Measurements from ENCODE around the gene CLPTM1L.
"Not testable (repeated sequence)": the region's sequence is repeated elsewhere in the genome, so short reads cannot be mapped to it uniquely, and the experiment has no call there.

Gene CLPTM1L

DNA sequence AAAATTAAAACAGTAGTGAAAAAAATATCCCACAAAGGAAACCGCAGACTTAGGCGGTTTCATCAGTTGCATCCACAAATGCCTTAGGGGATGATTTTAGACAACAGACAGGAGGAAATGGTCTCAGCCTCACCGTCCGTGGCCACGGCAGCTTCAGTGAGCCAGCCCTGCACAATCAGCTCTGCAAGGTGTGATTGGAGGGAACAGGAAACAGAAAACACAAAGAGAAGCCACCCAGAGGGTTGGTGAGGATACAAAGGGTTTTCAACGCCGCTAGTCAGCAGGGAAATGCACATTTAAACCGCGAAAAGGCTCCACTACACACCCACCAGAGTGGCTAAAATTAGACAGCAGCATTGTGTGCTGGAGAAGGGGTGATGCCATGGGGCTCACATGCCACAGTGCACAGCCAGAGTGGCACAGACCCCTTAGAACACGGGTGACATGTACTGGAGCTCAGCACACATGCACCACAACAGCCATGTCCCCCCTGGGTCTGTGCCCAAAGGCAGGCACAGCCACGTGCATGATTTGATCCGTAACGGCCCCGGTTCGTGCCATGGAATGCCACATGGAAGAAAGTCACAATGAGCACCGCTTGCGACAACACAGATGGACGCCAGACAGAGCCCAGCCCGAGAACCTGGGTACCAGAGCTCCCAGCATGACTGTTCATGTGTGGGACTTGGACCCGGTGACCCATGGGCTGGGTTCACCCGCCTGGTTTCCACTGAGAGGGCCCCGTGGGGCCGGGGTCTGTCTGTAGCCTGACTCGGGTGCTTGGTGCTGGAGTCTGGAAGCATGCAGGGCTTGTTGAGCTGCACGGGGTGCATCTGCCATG is 31.7 kb downstream of the CLPTM1L start:
- DNase-seq (ENCODE audit: low spot score) = peak; percentile 66

DNA sequence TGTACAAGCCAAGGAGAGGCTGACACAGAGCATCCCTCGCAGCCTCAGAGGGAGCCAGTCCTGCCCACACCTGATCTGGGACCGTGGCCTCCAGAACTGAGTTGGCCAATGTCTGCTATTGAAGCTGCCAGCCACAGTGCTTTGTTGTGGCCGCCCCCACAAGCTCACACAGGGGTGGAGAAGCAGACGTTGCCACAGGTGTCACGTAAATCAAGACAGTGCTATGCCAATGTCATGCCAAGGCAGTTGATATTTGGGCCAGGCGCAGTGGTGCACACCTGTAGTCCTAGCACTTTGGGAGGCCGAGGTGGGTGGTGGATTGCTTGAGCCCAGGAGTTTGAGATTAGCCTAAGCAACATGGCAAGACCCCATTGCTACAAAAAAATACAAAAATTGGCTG is 32.7 kb downstream of the CLPTM1L start:
- peak; percentile 46 for DNase-seq (ENCODE audit: low spot score)

DNA sequence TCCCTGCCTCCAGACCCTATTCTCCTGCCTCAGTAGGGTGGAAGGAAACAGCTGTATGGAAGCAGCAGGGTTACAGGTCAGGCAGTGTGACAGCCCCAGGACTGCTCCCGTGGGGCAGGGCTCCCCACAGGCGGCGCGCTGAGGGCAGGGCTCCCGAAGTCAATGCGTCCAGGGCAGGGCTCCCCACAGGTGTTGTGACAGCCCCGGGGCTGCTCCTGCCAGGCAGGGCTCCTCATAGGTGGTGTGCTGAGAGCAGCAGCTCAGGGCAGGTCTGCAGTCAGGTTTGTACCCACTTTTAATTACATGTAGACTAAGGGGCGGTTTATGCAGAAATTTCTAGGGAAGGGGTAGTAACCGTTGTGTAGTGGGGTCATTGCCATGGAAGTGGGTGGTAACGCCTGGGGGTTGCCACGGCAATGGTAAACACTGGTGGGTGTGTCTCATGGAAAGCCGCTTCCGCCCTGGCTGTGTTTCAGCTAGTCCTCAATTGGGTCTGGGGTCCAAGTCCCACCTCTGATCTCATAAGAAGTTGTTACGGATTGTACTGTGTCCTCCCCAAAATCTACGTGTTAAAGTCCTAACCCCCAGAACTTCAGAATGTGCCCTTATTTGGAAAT is 33.4 kb downstream of the CLPTM1L start:
- no peak for DNase-seq (ENCODE audit: low spot score)

DNA sequence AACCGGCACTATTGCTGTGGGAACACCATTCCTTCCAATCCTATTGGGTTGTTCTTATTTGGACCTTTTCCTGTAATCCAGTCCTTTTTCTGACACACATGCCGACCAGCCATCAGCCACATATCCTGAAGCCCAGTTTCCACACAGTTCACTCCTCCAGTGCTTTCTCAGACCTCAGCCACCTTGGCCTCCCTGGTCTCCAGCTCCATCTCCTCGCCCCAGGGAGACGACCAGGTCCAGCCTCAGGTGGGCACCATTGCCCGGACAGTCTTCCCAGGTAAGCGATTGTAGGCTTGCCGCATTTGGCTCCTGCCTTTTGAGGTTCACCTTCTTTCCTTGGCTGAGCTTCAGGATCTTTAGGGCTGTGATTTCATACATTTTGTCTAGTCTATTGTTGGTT is 34.8 kb downstream of the CLPTM1L start:
- DNase-seq (ENCODE audit: low spot score) = no peak

DNA sequence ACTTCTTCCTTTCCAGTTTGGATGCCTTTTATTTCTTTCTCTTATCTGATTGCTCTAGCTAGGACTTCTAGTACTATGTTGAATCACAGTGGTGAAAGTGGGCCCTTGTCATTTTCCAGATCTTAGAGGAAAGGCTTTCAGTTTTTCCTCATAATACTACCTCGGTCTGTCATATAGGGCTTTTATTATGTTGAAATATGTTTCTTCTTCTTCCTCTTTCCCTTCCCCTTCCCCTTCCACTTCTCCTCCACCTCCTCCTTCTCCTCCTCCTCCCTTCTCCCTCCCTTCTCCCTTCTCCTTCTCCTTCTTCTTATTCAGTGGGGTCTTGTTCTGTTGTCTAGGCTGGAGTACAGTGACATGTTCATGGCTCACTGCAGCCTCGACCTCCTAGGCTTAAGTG is 40.9 kb downstream of the CLPTM1L start:
- DNase-seq (ENCODE audit: low spot score) = no peak

DNA sequence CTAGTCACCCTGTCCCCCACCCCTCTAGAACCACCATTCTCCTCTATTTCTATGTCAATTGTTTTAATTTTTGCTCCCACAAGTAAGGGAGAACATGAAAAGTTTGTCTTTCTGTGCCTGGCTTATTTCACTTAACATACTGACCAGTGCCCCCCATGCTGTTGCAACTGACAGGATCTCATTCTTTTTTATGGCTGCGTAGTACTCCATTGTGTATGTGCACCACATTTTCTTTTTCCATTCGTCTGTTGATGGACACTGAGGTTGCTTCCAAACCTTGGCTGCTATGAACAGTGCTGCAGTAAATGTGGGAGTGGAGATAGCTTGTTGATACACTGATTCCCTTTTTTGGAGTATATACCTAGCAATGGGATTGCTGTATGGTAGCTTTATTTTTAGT is 42.6 kb downstream of the CLPTM1L start:
- no peak for DNase-seq (ENCODE audit: low spot score)

DNA sequence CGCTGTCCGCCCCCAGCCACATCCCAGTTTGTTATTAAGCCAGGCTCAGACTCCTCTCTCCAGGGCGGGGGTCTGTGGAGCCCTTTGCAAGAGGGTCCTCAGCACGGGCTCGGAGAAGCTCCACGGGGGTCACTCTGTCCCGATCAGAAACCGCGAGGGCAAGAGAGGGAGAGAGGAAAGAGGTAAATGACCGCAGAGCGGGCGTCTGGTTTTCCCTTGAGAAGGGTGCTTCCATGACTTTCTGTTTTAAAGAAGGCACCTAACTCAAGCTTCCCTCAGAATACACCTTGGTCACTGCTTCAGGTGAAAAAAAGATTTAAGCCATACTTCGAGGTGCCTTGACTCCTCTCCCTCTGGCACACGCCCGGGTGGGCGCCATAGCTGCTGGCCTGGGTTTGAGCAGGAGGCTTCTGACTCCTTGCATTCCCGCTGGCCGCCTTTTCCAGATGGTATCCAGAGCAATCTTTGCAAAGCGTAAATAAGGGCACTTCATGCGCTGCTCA is 44.3 kb downstream of the CLPTM1L start:
- no peak for DNase-seq (ENCODE audit: low spot score)

DNA sequence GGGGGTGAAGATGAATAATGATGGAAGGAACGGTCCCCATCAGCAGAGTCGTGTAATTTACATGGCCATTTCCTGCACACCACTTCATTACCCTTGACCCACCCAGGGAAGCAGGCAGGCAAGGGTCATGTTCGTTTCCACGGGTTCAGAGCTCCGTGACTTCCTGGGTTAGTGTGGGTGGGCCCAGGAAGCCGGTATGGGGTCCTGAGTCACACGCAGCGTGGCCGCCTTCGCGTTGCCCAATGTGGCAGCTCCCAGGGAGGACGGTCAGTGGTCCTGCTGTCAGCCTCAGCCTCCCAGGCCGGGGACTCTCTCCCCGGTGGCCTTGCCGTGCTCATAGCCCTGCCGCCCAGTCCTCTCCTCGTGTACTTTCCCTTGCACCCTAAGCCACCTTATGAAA is 44.9 kb downstream of the CLPTM1L start:
- DNase-seq (ENCODE audit: low spot score) = no peak

DNA sequence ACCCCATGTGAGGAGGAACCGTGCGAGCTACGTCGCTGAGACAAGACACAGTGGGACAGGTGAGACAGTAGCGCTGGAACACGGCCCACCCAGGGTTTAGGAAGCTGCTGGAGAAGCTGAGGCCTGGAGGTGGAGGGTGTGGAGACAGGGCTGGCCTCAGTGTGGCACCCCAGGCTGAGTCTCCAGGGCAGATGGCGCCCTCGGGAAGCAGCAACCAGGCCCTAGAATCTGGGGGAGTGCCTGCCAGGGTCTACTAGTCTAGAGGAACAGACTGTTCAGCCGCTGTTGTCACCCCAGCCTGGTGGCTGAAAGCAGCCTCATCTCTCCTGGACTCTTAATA is 45.4 kb downstream of the CLPTM1L start:
- DNase-seq (ENCODE audit: low spot score) = no peak

DNA sequence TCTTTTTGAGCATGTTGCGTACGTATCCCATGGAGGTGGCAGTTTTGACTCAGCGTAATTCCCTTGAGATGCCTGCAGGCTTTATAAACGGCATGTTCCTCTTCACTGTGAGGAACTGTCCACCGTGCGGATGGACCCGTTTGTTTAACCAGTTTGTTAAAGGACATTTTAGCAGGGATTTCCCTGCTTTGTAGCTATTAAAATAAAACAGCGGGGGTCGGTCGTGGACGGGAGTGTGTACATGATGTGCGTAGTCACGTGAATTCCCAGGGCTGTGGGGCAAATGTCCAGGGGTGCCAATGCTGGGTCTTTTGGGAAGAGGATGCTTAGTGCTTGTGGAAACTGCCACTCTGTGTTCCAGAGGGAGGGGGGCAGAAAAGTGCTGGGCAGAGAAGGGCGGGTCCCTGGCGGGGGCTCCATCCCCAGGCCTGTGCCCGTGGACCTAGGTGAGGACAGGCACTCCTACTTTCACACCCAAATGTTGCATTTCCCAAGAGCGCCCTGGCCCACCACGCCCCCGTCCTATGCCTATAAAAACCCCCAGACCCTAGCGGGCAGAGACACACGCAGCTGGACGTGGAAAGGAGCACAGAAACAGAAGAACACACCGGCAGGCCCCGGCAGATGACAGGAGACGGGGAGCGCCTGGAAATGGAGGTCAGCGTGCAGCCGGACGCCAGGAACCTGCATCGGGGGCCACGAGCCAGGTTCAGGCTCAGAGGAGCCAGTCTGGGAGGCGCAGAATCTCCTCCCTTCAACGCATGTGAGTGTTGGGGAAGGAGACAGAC is 46.0 kb downstream of the CLPTM1L start:
- DNase-seq (ENCODE audit: low spot score) = no peak

DNA sequence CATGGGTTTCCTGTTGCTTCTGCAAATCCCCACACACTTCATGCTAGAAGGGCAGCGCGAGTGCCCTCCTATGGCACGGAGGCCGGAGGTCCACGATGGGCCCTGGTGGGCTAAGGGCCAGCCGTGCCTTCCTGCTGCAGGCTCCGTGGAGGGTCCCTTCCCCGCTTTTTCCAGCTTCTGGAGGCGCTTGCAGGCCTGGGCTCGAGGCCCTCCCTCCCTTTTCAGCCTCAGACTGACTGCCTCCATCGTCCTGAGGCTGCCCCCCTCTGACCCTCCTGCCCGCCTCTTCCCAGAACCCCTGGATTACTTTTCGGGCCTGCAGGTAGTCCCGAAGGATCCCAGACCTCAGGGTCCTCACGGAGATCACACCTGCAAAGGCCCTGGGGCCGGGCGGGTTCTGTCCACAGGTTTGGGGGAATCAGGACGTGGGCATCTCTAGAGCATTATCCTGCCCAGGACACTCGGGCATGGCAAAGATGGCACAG is 46.8 kb downstream of the CLPTM1L start:
- no peak for DNase-seq (ENCODE audit: low spot score)

DNA sequence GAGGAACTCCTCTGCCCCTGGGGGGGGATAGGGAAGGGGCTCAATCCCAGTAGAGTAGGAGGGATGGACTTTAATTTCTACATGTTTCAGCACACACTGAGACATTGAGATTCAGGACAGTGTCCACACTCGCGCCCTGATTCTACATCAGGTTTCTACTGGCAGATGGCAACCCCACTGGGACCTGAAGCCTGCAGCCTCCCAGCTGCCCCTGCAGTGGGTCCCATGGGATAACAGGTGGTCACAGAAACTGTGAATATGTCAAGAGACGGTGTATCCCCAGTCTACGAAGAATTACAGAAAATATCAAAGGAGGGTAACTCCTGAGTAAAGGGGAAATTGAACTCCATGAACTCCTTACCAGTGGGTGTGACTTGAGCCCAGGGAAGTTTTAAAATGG is 47.7 kb downstream of the CLPTM1L start:
- DNase-seq (ENCODE audit: low spot score) = no peak

DNA sequence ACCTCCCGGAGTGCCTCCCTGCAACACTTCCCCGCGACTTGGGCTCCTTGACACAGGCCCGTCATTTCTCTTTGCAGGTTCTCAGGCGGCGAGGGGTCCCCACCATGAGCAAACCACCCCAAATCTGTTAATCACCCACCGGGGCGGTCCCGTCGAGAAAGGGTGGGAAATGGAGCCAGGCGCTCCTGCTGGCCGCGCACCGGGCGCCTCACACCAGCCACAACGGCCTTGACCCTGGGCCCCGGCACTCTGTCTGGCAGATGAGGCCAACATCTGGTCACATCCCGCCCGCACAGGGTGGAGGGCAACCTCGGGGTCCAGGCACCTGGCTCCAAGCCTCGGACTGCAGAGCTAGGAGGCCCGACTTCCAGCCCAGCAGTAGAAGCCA is 49.3 kb downstream of the CLPTM1L start:
- DNase-seq (ENCODE audit: low spot score) = no peak

DNA sequence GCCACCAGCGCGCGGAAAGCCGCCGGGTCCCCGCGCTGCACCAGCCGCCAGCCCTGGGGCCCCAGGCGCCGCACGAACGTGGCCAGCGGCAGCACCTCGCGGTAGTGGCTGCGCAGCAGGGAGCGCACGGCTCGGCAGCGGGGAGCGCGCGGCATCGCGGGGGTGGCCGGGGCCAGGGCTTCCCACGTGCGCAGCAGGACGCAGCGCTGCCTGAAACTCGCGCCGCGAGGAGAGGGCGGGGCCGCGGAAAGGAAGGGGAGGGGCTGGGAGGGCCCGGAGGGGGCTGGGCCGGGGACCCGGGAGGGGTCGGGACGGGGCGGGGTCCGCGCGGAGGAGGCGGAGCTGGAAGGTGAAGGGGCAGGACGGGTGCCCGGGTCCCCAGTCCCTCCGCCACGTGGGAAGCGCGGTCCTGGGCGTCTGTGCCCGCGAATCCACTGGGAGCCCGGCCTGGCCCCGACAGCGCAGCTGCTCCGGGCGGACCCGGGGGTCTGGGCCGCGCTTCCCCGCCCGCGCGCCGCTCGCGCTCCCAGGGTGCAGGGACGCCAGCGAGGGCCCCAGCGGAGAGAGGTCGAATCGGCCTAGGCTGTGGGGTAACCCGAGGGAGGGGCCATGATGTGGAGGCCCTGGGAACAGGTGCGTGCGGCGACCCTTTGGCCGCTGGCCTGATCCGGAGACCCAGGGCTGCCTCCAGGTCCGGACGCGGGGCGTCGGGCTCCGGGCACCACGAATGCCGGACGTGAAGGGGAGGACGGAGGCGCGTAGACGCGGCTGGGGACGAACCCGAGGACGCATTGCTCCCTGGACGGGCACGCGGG is 49.9 kb downstream of the CLPTM1L start, which contains the start of gene TERT:
Gene TERT (minus strand): TSS at position 234 of the 815 bp plus-strand sequence. CDS start 79 bp downstream, at position 155.
- peak; percentile 83 for DNase-seq (ENCODE audit: low spot score)

DNA sequence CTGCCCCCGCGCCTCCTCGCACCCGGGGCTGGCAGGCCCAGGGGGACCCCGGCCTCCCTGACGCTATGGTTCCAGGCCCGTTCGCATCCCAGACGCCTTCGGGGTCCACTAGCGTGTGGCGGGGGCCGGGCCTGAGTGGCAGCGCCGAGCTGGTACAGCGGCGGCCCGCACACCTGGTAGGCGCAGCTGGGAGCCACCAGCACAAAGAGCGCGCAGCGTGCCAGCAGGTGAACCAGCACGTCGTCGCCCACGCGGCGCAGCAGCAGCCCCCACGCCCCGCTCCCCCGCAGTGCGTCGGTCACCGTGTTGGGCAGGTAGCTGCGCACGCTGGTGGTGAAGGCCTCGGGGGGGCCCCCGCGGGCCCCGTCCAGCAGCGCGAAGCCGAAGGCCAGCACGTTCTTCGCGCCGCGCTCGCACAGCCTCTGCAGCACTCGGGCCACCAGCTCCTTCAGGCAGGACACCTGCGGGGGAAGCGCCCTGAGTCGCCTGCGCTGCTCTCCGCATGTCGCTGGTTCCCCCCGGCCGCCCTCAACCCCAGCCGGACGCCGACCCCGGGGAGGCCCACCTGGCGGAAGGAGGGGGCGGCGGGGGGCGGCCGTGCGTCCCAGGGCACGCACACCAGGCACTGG is 50.6 kb downstream of the CLPTM1L start:
- no peak for DNase-seq (ENCODE audit: low spot score)

DNA sequence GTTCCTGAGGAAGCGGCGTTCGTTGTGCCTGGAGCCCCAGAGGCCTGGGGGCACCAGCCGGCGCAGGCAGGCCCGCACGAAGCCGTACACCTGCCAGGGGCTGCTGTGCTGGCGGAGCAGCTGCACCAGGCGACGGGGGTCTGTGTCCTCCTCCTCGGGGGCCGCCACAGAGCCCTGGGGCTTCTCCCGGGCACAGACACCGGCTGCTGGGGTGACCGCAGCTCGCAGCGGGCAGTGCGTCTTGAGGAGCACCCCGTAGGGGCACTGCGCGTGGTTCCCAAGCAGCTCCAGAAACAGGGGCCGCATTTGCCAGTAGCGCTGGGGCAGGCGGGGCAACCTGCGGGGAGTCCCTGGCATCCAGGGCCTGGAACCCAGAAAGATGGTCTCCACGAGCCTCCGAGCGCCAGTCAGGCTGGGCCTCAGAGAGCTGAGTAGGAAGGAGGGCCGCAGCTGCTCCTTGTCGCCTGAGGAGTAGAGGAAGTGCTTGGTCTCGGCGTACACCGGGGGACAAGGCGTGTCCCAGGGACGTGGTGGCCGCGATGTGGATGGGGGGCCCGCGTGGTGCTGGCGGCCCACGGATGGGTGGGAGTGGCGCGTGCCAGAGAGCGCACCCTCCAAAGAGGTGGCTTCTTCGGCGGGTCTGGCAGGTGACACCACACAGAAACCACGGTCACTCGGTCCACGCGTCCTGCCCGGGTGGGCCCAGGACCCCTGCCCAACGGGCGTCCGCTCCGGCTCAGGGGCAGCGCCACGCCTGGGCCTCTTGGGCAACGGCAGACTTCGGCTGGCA is 51.3 kb downstream of the CLPTM1L start:
- no peak for DNase-seq (ENCODE audit: low spot score)

DNA sequence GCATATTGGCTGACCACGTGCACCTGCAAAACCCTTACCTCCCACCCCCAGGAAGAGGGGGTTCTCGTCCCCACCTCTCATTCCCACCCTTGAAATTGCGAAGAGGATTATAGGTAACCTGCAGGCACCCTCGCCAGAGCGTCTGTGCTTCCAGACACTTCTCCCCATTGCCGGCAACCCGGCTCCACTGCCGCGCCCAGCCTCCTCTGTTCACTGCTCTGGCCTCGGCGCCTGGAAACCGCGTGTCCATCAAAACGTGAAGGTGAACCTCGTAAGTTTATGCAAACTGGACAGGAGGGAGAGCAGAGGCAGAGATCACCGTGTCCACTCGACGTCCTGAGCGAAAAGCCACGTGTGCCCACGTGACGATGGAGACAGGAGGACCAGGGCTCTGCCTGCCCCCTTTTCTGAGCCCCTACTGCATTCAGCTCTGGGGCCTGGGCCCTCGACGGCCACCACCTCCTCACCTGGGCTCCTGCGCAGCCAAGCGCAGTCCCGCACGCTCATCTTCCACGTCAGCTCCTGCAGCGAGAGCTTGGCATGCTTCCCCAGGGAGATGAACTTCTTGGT is 52.0 kb downstream of the CLPTM1L start:
- no peak for DNase-seq (ENCODE audit: low spot score)

DNA sequence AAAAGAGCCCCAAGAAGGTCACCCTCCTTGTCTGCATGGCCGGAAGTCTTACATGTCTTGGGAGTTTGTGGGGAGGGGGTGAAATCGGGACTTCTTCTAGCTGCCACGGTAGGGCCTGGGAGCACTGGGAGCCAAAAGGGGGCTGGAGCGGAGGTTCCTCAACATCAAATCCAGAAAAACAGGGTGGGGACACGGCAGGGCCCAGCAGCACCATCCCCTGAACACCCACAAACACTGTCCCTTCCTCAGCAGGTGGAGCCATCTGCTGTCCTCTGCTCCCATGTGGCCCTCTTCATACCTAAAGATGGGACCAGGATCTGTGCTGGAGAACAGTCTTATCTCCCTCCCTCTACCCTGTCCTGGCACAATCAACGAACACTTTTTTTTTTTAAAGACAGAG is 52.8 kb downstream of the CLPTM1L start:
- no peak for DNase-seq (ENCODE audit: low spot score)

DNA sequence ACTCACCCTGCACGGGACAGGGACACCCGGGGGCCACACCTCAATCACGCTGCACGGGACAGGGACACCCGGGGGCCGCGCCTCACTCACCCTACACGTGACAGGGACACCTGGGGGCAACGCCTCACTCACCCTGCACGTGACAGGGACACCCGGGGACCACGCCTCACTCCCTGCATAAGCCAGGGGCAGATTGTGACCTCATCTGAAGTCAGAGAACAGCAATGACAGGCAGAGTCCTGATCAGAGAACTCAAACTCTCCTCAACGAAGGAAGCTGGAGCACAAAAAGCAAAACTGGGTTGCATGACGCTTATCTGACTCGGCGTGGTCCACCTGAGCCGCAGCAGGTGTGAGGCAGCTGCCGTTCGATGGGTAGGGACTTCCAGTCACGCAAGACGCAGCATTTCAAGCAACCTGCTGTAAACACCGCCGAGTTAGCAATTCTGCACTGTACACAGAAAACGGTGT is 53.3 kb downstream of the CLPTM1L start:
- no peak for DNase-seq (ENCODE audit: low spot score)

DNA sequence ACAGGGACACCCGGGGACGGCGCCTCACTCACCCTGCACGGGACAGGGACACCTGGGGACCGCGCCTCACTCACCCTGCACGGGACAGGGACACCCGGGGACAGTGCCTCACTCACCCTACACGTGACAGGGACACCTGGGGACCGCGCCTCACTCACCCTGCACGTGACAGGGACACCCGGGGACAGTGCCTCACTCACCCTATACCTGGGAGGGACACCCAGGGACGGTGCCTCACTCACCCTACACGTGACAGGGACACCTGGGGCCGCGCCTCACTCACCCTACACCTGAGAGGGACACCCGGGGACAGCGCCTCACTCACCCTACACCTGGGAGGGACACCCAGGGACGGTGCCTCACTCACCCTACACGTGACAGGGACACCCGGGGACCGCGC is 53.9 kb downstream of the CLPTM1L start:
- DNase-seq (ENCODE audit: low spot score) = not testable (repeated sequence)
